ENCODE results near the gene SLC35D3.
"Not testable (repeated sequence)": the region's sequence is repeated elsewhere in the genome, so short reads cannot be mapped to it uniquely, and the experiment has no call there.

Gene SLC35D3

DNA sequence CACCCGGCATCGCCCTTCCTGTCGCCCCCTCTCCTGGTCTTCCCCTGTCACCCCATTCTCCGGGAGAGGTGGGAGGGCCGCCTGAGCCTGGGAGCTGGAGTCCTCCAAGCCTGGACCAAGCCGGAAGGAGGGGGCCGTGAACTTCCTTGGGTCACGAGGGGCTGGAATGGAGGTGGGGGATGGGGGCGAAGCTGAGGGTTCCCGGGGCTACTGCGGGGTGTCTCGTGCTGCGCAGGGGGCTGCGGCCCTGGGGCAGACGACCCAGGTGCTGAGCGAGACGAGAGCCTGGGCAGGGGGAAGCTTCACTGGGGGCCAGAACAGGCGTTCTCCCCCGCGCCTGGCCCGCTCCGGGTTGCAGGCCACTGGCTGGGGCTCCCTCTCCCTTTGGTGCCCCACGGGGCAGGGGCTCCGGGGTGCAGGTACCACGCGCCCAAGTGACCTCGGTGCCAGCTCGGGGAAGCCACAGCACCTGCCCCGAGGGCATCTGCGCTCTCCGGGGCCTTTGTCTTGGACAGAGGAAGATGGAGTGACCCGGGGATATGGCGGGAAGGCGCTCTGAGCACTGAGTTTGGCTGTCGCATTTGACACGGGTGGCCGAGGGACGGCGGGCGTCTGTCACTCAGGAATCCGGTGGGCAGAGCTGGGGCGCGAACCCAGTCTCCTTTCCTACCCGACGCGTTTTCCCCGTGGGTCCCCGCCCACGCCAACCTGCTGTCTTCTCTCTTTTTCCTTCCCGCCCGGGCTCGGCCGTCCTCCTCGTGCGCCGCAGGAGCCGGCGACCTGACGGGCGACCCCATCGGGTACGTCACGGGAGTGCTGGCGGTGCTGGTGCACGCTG lies 1.2 kb downstream of the SLC35D3 start:
- no peak for DNase-seq

- no peak for DNase-seq
Measured at GRCh38 chr6:136923954-136924673, 2.0 kb downstream of the SLC35D3 start.

GRCh38 chr6:136926383-136926782 lies 4.3 kb downstream of the SLC35D3 start:
- no peak for DNase-seq

DNA sequence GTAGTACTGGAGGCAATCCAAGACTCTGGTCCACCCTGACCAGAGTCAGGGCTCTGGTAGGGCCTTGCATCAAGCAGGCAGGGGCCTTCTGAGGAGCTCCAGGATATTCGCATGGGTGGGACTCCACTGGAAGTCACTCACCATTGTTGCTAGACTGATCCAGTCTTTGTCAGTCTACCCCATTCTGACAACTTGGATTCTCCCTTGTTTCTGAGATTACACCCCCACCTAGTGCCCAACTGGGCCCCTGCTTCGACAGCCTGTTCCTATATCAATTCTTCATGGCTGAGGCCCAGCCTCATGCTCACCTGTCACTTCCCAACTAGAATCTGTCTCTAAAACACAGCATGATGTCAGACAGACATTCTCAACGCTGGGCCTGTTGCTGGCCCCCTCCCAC lies 5.2 kb downstream of the SLC35D3 start:
- no peak for DNase-seq

GRCh38 chr6:136930528-136930927 lies 8.4 kb downstream of the SLC35D3 start:
- no peak for DNase-seq

- DNase-seq, result no peak
Measured at GRCh38 chr6:136932599-136932998, 10.5 kb downstream of the SLC35D3 start.

DNA sequence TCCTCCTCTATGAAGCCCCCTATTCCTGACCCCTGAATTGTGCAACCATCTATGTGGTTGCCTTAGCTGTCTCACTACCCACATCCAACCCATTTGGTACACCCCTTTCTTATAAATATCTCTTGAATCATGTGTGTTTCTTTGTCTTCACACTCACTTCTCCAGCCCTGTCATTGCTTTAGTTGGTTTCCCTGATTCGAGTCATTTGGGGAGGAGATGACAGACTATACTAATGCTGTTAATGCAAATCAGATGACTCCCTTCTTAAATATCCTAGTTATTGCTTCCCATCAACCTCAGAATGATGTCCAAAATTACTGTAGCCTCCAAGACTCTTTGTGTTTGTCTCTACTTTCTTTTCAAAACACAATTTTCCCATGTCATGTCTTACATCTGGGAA lies 23.0 kb downstream of the SLC35D3 start:
- DNase-seq, result no peak

GRCh38 chr6:136945711-136946121 lies 23.6 kb downstream of the SLC35D3 start:
- no peak for DNase-seq

GRCh38 chr6:136947037-136947436 lies 24.9 kb downstream of the SLC35D3 start:
- DNase-seq, result no peak

DNA sequence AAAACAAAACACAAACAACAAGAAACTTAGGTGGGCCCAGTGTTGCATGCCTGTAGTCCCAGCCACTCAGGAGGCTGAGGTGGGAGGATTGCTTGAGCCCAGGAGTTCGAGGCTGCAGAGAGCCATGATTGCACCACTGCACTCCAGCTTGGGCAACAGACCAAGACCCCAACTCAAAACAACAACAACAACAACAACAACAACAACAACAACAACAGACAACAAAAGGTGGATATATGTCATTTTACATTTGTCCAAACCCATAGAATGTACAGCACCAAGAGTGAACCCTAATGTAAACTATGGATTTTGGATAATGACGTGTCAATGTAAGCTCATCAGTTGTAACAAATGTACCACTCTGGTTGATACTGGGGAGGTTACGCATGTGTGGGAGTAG lies 27.9 kb downstream of the SLC35D3 start:
- not testable (repeated sequence) for DNase-seq

GRCh38 chr6:136950436-136951126 lies 28.5 kb downstream of the SLC35D3 start:
- DNase-seq, result no peak

DNA sequence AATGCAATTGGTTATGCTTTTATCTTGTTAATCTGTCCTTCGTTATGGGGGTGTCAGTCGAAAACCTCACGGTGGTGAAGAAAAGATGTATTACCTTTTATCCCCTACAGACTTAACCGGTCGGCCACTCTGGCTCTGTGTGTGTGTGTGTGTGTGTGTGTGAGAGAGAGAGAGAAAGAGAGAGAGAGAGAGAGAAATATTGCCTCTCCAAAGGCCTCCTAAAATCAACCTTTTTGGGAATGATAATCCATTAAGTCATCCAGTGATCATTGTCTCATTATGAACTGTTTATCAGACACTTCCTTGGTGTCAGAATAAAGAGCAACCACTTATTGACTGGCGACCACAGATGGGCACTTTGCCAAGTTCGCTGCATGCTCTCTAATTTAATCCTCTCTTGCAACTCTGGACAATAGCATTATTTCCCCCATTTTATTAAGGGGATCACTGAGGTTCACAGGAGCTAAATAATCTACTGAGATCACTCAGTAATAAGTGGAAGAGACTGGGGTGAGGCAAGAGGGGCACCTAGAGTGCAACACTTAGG lies 30.7 kb downstream of the SLC35D3 start:
- DNase-seq, result no peak

DNA sequence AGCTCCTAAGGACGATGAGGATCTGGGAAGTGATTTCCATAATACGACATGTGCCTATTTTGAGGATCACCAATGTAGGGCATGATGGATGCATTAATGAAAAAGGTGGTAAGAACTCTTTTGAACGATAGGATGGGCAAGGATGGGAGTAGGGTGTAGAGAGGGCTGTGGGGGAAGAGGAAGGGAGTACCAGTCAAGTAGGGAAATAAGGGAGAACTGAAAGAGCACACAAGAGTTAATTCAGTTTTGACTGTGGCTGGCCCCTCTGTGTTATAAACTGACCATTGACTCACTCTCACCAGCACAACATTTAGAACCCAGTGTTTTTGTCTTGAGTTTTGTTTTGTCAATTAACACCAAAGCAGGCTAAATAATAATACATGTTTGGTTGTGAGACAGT lies 33.0 kb downstream of the SLC35D3 start:
- DNase-seq, result no peak

- no peak for DNase-seq
Measured at GRCh38 chr6:136956590-136957544, 34.8 kb downstream of the SLC35D3 start.

- DNase-seq, result no peak
Measured at GRCh38 chr6:136958168-136958567, 36.1 kb downstream of the SLC35D3 start.

GRCh38 chr6:136959471-136959891 lies 37.4 kb downstream of the SLC35D3 start:
- DNase-seq, result no peak

DNA sequence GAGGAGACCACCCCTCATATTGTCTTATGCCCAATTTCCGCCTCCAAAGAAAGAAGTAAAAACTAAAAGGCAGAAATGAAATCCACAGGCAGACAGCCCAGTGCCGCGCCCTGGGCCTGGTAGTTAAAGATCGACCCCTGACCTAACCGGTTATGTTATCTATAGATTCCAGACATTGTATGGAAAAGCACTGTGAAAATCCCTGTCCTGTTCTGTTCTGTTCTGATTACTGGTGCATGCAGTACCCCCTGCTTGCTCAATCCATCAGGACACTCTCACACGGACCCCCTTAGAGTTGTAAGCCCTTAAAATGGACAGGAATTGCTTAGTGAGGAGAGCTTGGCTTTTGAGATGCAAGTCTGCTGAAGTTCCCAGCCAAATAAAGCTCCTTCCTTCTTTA lies 37.8 kb downstream of the SLC35D3 start:
- not testable (repeated sequence) for DNase-seq

- DNase-seq, result no peak
Measured at GRCh38 chr6:136960781-136961180, 38.7 kb downstream of the SLC35D3 start.

- no peak for DNase-seq
Measured at GRCh38 chr6:136961848-136962247, 39.7 kb downstream of the SLC35D3 start.

GRCh38 chr6:136962661-136963060 lies 40.6 kb downstream of the SLC35D3 start:
- no peak for DNase-seq

DNA sequence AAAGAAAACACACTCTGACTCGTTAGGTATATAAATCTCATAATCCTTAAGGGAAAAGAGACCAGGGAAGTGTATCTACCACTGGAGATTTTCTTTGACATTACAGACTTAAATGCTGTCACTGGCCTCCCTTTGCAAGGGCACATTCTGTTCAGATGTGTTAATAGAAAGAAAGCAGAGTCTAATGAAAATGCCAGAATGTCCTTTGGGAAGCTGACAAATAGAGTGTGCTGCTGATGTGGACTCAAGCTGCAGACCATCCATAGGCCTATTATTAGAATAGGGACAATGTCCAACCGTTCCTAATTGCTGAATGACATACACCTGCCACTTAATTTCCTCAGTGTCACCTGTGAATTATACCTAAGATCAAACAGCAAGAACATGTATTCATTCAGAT lies 41.2 kb downstream of the SLC35D3 start:
- DNase-seq, result no peak

- DNase-seq, result no peak
Measured at GRCh38 chr6:136964398-136964797, 42.3 kb downstream of the SLC35D3 start.
